Dendritic cell treated with granulocyte-macrophage colony-stimulating factor and Interleukin-4, amounts not matched to agents 40 ng/mL and 50 ng/mL, for 4 days (primary cell): ENCODE measurements around the gene LRRC4C.
"Not testable (repeated sequence)": the region's sequence is repeated elsewhere in the genome, so short reads cannot be mapped to it uniquely, and the experiment has no call there.

Experiments
- H3K27ac Mint-ChIP-seq: one replicate; pipeline ENCODE4 v1.8.0; 2022; ENCODE audit warnings: mild to moderate bottlenecking, mixed read lengths
- H3K27me3 Mint-ChIP-seq: one replicate; pipeline ENCODE4 v1.8.0; 2022; ENCODE audit warnings: mild to moderate bottlenecking, mixed read lengths
- H3K36me3 Mint-ChIP-seq: one replicate; pipeline ENCODE4 v1.8.0; 2022; ENCODE audit warnings: low read depth, mixed read lengths
- H3K4me1 Mint-ChIP-seq: one replicate; pipeline ENCODE4 v1.8.0; 2022; ENCODE audit warnings: low read depth, mixed read lengths
- H3K4me3 Mint-ChIP-seq: one replicate; pipeline ENCODE4 v1.8.0; 2022; ENCODE audit warnings: mild to moderate bottlenecking, moderate library complexity, mixed read lengths
- H3K9me3 Mint-ChIP-seq: one replicate; pipeline ENCODE4 v1.8.0; 2022; ENCODE audit warnings: mixed read lengths
- intact Hi-C: fragments of 100-400 bp; cut with micrococcal nuclease; formaldehyde crosslinking; loops from one replicate; pipeline ENCODE4 v1.15.0; 2022

Gene LRRC4C

GRCh38 chr11:40190294-40190693 lies 1269.2 kb downstream of the LRRC4C start:
- no peaks in the 10 kb centered on the region for H3K9me3 Mint-ChIP-seq
- no peak overlapping the region for H3K4me3 Mint-ChIP-seq
- no peaks in the 10 kb centered on the region for H3K36me3 Mint-ChIP-seq
- no peaks in the 10 kb centered on the region for H3K27me3 Mint-ChIP-seq
- no peaks in the 10 kb centered on the region for H3K4me1 Mint-ChIP-seq
- intact Hi-C loops = no loop called here
- no peak overlapping the region for H3K27ac Mint-ChIP-seq

- no peaks in the 10 kb centered on the region for H3K4me1 Mint-ChIP-seq
- H3K27me3 Mint-ChIP-seq = no peaks in the 10 kb centered on the region
- no peak overlapping the region for H3K4me3 Mint-ChIP-seq
- H3K9me3 Mint-ChIP-seq = no peaks in the 10 kb centered on the region
- H3K36me3 Mint-ChIP-seq = no peaks in the 10 kb centered on the region
- intact Hi-C loops = no loop called here
- H3K27ac Mint-ChIP-seq = no peak overlapping the region
These were observed 1270.6 kb downstream of the LRRC4C start for GRCh38 chr11:40188848-40189247.

GRCh38 chr11:40187295-40187694 lies 1272.2 kb downstream of the LRRC4C start:
- intact Hi-C loops = no loop called here
- Mint-ChIP-seq H3K9me3 (no peaks in the 10 kb centered on the region), H3K4me1 (no peaks in the 10 kb centered on the region), H3K27me3 (no peaks in the 10 kb centered on the region), H3K4me3 (no peak overlapping the region), H3K36me3 (no peaks in the 10 kb centered on the region), H3K27ac (no peak overlapping the region)

- Mint-ChIP-seq H3K4me3 (no peak overlapping the region), H3K27me3 (no peaks in the 10 kb centered on the region), H3K36me3 (no peaks in the 10 kb centered on the region), H3K9me3 (no peaks in the 10 kb centered on the region), H3K27ac (no peak overlapping the region), H3K4me1 (no peaks in the 10 kb centered on the region)
- intact Hi-C loops = no loop called here
These were observed 1272.8 kb downstream of the LRRC4C start for GRCh38 chr11:40186437-40187263.

GRCh38 chr11:40185793-40186192 lies 1273.7 kb downstream of the LRRC4C start:
- Mint-ChIP-seq H3K27ac (no peak overlapping the region), H3K9me3 (no peaks in the 10 kb centered on the region), H3K36me3 (no peaks in the 10 kb centered on the region), H3K27me3 (no peaks in the 10 kb centered on the region), H3K4me3 (no peak overlapping the region), H3K4me1 (no peaks in the 10 kb centered on the region)
- intact Hi-C loops = no loop called here

GRCh38 chr11:40183073-40184064 lies 1276.1 kb downstream of the LRRC4C start:
- Mint-ChIP-seq H3K27me3 (no peaks in the 10 kb centered on the region), H3K4me1 (no peaks in the 10 kb centered on the region), H3K36me3 (no peaks in the 10 kb centered on the region), H3K4me3 (no peak overlapping the region), H3K27ac (no peak overlapping the region), H3K9me3 (peaks cover 7% of the 10 kb centered on the region)
- intact Hi-C loops = no loop called here

- Mint-ChIP-seq H3K36me3 (no peaks in the 10 kb centered on the region), H3K4me1 (no peaks in the 10 kb centered on the region), H3K4me3 (no peak overlapping the region), H3K27me3 (no peaks in the 10 kb centered on the region), H3K27ac (no peak overlapping the region), H3K9me3 (peaks cover 20% of the 10 kb centered on the region)
- intact Hi-C loops = no loop called here
These were observed 1279.9 kb downstream of the LRRC4C start for GRCh38 chr11:40179541-40179940.

- Mint-ChIP-seq H3K36me3 (no peaks in the 10 kb centered on the region), H3K4me1 (no peaks in the 10 kb centered on the region), H3K4me3 (no peak overlapping the region), H3K27ac (no peak overlapping the region), H3K27me3 (no peaks in the 10 kb centered on the region), H3K9me3 (peaks cover 20% of the 10 kb centered on the region)
- intact Hi-C loops = no loop called here
These were observed 1281.0 kb downstream of the LRRC4C start for GRCh38 chr11:40178470-40178869.

GRCh38 chr11:40175980-40176379 lies 1283.5 kb downstream of the LRRC4C start:
- intact Hi-C loops = no loop called here
- H3K4me1 Mint-ChIP-seq = no peaks in the 10 kb centered on the region

GRCh38 chr11:40170078-40170477 lies 1289.4 kb downstream of the LRRC4C start:
- intact Hi-C loops = no loop called here
- Mint-ChIP-seq H3K36me3 (no peaks in the 10 kb centered on the region), H3K27me3 (no peaks in the 10 kb centered on the region), H3K27ac (no peak overlapping the region), H3K4me1 (no peaks in the 10 kb centered on the region), H3K4me3 (no peak overlapping the region), H3K9me3 (peaks cover 15% of the 10 kb centered on the region)

More at GRCh38 chr11:40175980-40176379, 1283.5 kb downstream of the LRRC4C start:
- no peaks in the 10 kb centered on the region for H3K27me3 Mint-ChIP-seq
- H3K9me3 Mint-ChIP-seq = peaks cover 28% of the 10 kb centered on the region
- H3K36me3 Mint-ChIP-seq = no peaks in the 10 kb centered on the region
- no peak overlapping the region for H3K27ac Mint-ChIP-seq
- no peak overlapping the region for H3K4me3 Mint-ChIP-seq

- no peaks in the 10 kb centered on the region for H3K27me3 Mint-ChIP-seq
- peaks cover 19% of the 10 kb centered on the region for H3K9me3 Mint-ChIP-seq
- no peaks in the 10 kb centered on the region for H3K36me3 Mint-ChIP-seq
- intact Hi-C loops = no loop called here
- no peak overlapping the region for H3K4me3 Mint-ChIP-seq
- no peak overlapping the region for H3K27ac Mint-ChIP-seq
- H3K4me1 Mint-ChIP-seq = no peaks in the 10 kb centered on the region
These were observed 1291.0 kb downstream of the LRRC4C start for GRCh38 chr11:40168414-40168813.

GRCh38 chr11:40167805-40168204 lies 1291.6 kb downstream of the LRRC4C start:
- intact Hi-C loops = not testable (repeated sequence)

GRCh38 chr11:40166892-40167291 lies 1292.6 kb downstream of the LRRC4C start:
- Mint-ChIP-seq H3K27me3 (no peaks in the 10 kb centered on the region), H3K9me3 (peaks cover 10% of the 10 kb centered on the region), H3K27ac (no peak overlapping the region), H3K4me1 (no peaks in the 10 kb centered on the region), H3K36me3 (no peaks in the 10 kb centered on the region), H3K4me3 (no peak overlapping the region)
- intact Hi-C loops = no loop called here

More at GRCh38 chr11:40167805-40168204, 1291.6 kb downstream of the LRRC4C start:
- not testable (repeated sequence) for H3K4me1 Mint-ChIP-seq, H3K36me3 Mint-ChIP-seq, H3K27me3 Mint-ChIP-seq, H3K4me3 Mint-ChIP-seq, H3K27ac Mint-ChIP-seq
- H3K9me3 Mint-ChIP-seq = peaks cover 19% of the 10 kb centered on the region
